SK-N-SH (cell line): ENCODE measurements around the gene RAB26. TPM values are rescaled to one million over a fixed set of nuclear protein-coding genes. Genes with fewer than 3 reads are reported as not detected.

ENCODE experiments used
- CTCF ChIA-PET: fragments of 300-600, 350-600 bp; formaldehyde crosslinking; extraction: SDS; loops from one replicate; lab custom pipeline; 2021; lab: Yijun Ruan, JAX
- POLR2A ChIA-PET: fragments of 350-600 bp; sonication (Branson Sonifier 250); formaldehyde crosslinking; extraction: SDS; loops from one replicate; lab custom pipeline; 2020; ENCODE audit warnings: antibody characterized with exemption, inconsistent platforms; lab: Yijun Ruan, JAX
- DNase-seq: peaks from one replicate; pipeline ENCODE4 v3.0.0; 2012
- H2AFZ ChIP-seq: fragments of 200-600 bp; sonication (generic); 2 replicates; pipeline ENCODE4 v1.8.1; 2016; ENCODE audit warnings: antibody characterized with exemption, mild to moderate bottlenecking, low read depth
- H3F3A ChIP-seq: fragments of 200-600 bp; sonication (generic); replicated peaks from 2 replicates; pipeline ENCODE3; 2016; ENCODE audit warnings: antibody characterized with exemption, mild to moderate bottlenecking; ENCODE audit not compliant: insufficient read depth
- H3K27ac ChIP-seq, 2 experiments: fragments of 200-500 bp in 1 of 2; fragments of 200-600 bp in 1 of 2; sonication (Bioruptor generic) in 1 of 2; sonication (generic), shearing (Covaris generic) in 1 of 2; 2 replicates each; pipeline versions ENCODE4 v1.5.1 to v1.6.1; 2014 to 2016; ENCODE audit warnings: low read depth in 2 of 2, inconsistent platforms in 1 of 2, low read length in 1 of 2, mild to moderate bottlenecking in 1 of 2, mixed read lengths in 1 of 2
- H3K27me3 ChIP-seq: fragments of 200-600 bp; sonication (generic), shearing (Covaris generic); 2 replicates; pipeline ENCODE4 v1.6.1; 2016; ENCODE audit warnings: mixed run types; ENCODE audit not compliant: insufficient read depth
- H3K36me3 ChIP-seq, 2 experiments: fragments of 200-500 bp in 1 of 2; fragments of 200-600 bp in 1 of 2; sonication (Bioruptor generic) in 1 of 2; sonication (generic) in 1 of 2; replicated peaks in 1 of 2; 2 replicates each; pipeline versions ENCODE3 to v1.5.1; 2014 to 2016; ENCODE audit warnings: low read length in 1 of 2, mild to moderate bottlenecking in 1 of 2; ENCODE audit not compliant: insufficient read depth in 2 of 2, control insufficient read depth in 1 of 2
- H3K4me1 ChIP-seq, 2 experiments: fragments of 200-500 bp in 1 of 2; fragments of 200-600 bp in 1 of 2; sonication (Bioruptor generic) in 1 of 2; sonication (generic), shearing (Covaris generic) in 1 of 2; 2 replicates each; pipeline versions ENCODE4 v1.5.1 to v1.6.1; 2014 to 2016; ENCODE audit warnings: low read depth in 1 of 2, low read length in 1 of 2, mixed run types in 1 of 2; ENCODE audit not compliant: insufficient read depth in 2 of 2, control insufficient read depth in 1 of 2
- H3K4me2 ChIP-seq: fragments of 200-600 bp; sonication (generic), shearing (Covaris generic); 2 replicates; pipeline ENCODE4 v1.6.1; 2017; ENCODE audit warnings: mixed run types
- H3K4me3 ChIP-seq, 2 experiments: fragments of 200-500 bp in 1 of 2; fragments of 200-600 bp in 1 of 2; sonication (Bioruptor generic) in 1 of 2; sonication (generic), shearing (Covaris generic) in 1 of 2; 2 replicates each; pipeline versions ENCODE4 v1.5.1 to v1.8.1; 2014 to 2016; ENCODE audit warnings: low read depth in 2 of 2, inconsistent platforms in 1 of 2, low read length in 1 of 2, mild to moderate bottlenecking in 1 of 2, mixed read lengths in 1 of 2, moderate library complexity in 1 of 2
- H3K79me2 ChIP-seq: fragments of 200-600 bp; sonication (generic); 2 replicates; pipeline ENCODE4 v1.8.1; 2017; ENCODE audit warnings: mild to moderate bottlenecking; ENCODE audit not compliant: insufficient read depth
- H3K9ac ChIP-seq: fragments of 200-600 bp; sonication (generic); 2 replicates; pipeline ENCODE4 v1.6.1; 2017; ENCODE audit warnings: mixed run types
- H3K9me2 ChIP-seq: fragments of 200-600 bp; sonication (generic); 2 replicates; pipeline ENCODE4 v1.6.1; 2017; ENCODE audit warnings: mixed run types
- H3K9me3 ChIP-seq: fragments of 200-600 bp; sonication (generic); 2 replicates; pipeline ENCODE4 v1.6.1; 2017; ENCODE audit warnings: mixed run types, mild to moderate bottlenecking, moderate library complexity
- H4K20me1 ChIP-seq: fragments of 200-600 bp; sonication (generic); 2 replicates; pipeline ENCODE4 v1.6.1; 2017; ENCODE audit warnings: mild to moderate bottlenecking, mixed run types; ENCODE audit not compliant: insufficient read depth
- FOSL2 ChIP-seq: IDR thresholded peaks from 2 replicates; pipeline ENCODE4 v1.4.0; 2012; ENCODE audit warnings: low read depth, mild to moderate bottlenecking, moderate library complexity, borderline replicate concordance
- FOXJ3 ChIP-seq: sonication (generic); formaldehyde crosslinking; IDR thresholded peaks from 2 replicates; pipeline ENCODE4 v1.5.1; 2020; ENCODE audit warnings: mild to moderate bottlenecking, missing genetic modification reagents
- GATA2 ChIP-seq: sonication (generic); formaldehyde crosslinking; IDR thresholded peaks from 2 replicates; pipeline ENCODE4 v1.5.0; 2020; ENCODE audit warnings: mild to moderate bottlenecking, missing genetic modification reagents
- JUND ChIP-seq: IDR thresholded peaks from 2 replicates; pipeline ENCODE4 v1.4.0; 2012
- NFIC ChIP-seq: IDR thresholded peaks from 2 replicates; pipeline ENCODE4 v1.4.0; 2012; ENCODE audit warnings: borderline replicate concordance
- NRF1 ChIP-seq: IDR thresholded peaks from 2 replicates; pipeline ENCODE4 v1.6.1; 2012; ENCODE audit warnings: low read depth, mild to moderate bottlenecking, low read length
- RAD21 ChIP-seq: IDR thresholded peaks from 2 replicates; pipeline ENCODE4 v1.6.1; 2012; ENCODE audit warnings: mild to moderate bottlenecking, low read length
- RCOR1 ChIP-seq: fragments of 150-350 bp; IDR thresholded peaks from 2 replicates; pipeline ENCODE4 v1.6.1; 2017; ENCODE audit warnings: antibody characterized with exemption, low read length
- SIN3A ChIP-seq: IDR thresholded peaks from 2 replicates; pipeline ENCODE4 v1.6.1; 2012; ENCODE audit warnings: low read depth, mild to moderate bottlenecking, low read length, moderate library complexity, borderline replicate concordance
- TCF12 ChIP-seq: IDR thresholded peaks from 2 replicates; pipeline ENCODE4 v1.4.0; 2012
- YY1 ChIP-seq: IDR thresholded peaks from 2 replicates; pipeline ENCODE4 v1.4.0; 2012; ENCODE audit warnings: low read depth, mild to moderate bottlenecking
- WGBS: methylation state at CpG from one replicate; pipeline ENCODE4 v1.1.6; 2017; ENCODE audit warnings: low lambda C conversion rate; 5-methylcytosine and 5-hydroxymethylcytosine counted together
- polyA plus RNA-seq, 3 experiments: library from polyadenylated mRNA; depleted of rRNA; stranded (reverse); fragments of >200 nt; gene quantifications; 2 replicates each; pipeline ENCODE4 v1.2.3, GENCODE V29; 2012
- TF ChIP-seq, protein P1 (sequence below): IDR thresholded peaks from 2 replicates; pipeline ENCODE4 v1.4.0; 2012; ENCODE audit warnings: low read depth, borderline replicate concordance
- TF ChIP-seq, protein P2 (sequence below): IDR thresholded peaks from 2 replicates; pipeline ENCODE4 v1.4.0; 2012; ENCODE audit warnings: low read depth
- TF ChIP-seq, protein P3 (sequence below): IDR thresholded peaks from 2 replicates; pipeline ENCODE4 v1.4.0; 2012; ENCODE audit warnings: low read depth, borderline replicate concordance

Gene RAB26
- polyA plus RNA-seq, 1 of the 3 experiments (the other 2 are of a cell fraction): 14.3 TPM

DNA sequence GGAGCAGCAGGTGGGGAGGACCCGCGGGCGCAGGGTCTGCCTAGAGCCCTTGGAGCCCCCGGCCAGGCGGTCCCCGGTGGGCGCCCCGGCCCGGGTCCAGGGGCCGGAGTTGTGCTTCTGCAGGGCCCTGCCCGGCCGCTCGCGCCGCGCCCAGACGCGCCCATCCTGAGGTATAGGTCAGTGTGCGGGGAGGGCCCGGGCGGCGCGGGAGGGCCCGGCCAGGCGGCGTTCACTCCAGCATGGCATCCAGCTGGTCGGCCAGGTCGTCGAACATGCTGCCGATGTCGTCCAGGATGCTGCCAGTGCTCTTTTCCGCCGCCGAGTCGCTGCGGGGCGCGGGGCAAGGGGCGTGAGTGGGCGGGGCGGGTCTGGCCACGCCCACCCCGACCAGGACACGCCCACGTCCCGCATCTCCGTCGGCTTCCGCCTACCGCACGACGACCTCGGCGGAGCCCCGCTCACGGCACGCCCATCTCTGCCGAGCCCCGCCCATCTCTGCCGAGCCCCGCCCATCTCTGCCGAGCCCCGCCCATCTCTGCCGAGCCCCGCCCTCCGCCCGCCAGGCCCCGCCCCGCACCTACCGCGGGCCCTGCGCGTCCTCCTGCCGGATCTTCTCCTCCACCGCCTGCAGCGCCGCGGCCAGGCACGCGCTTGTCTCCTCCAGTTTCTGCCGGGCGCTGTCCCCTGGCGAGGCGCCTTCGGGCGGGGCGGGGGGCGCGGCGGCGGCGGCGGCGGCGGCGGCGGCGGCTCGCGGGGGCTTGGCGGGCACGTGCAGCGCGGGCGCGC, 30.1 kb downstream of the RAB26 start:
- Histone ChIP-seq H2AFZ (no peak overlapping the region), H3K4me3 (no peak overlapping the region), H3K36me3 (peaks cover 0 to 44% of the 10 kb centered on the region in 2 experiments), H3F3A (no peaks in the 10 kb centered on the region), H3K4me1 (no peaks in the 10 kb centered on the region), H3K27ac (no peak overlapping the region), H4K20me1 (no peaks in the 10 kb centered on the region), H3K9me2 (no peaks in the 10 kb centered on the region), H3K27me3 (no peaks in the 10 kb centered on the region), H3K79me2 (no peaks in the 10 kb centered on the region), H3K9me3 (no peaks in the 10 kb centered on the region), H3K4me2 (no peak overlapping the region), H3K9ac (no peak overlapping the region)
- DNase-seq: peak; percentile 73
- WGBS: 90% methylated on average over 106 of the region's 106 CpGs
- POLR2A ChIA-PET: no interaction called here
- TF ChIP-seq JUND (no peak), RCOR1 (no peak), FOXJ3 (CRISPR knock-in tag) (no peak), GATA2 (CRISPR knock-in tag) (no peak), TCF12 (no peak)
- TF ChIP-seq, protein P1, sequence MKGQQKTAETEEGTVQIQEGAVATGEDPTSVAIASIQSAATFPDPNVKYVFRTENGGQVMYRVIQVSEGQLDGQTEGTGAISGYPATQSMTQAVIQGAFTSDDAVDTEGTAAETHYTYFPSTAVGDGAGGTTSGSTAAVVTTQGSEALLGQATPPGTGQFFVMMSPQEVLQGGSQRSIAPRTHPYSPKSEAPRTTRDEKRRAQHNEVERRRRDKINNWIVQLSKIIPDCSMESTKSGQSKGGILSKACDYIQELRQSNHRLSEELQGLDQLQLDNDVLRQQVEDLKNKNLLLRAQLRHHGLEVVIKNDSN: no peak
- CTCF ChIA-PET: interaction anchor here (1.0 kb wide), 1 partner anchor 25 kb away, joined by 3 read pairs; no protein-coding TSS in a partner anchor

DNA sequence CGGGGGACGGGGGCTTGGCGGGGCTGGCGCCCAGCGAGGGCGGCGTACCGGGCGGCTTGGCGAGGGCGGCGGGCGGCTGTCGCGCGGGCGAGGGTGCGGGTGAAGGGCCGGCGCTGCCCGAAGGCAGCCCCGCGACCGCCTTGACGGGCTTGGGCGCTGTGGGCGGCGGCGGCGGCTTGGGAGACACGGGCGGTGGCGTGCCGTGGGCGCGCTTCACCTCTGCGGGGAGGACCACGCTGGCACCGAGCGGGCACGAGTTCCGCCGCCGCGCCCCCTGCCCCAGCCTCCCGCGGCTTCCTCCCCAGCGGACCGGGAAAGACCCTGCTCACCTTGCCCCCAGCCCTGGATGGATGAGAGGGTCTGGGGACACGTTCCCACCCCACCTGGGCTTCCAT, 30.7 kb downstream of the RAB26 start:
- 98% methylated on average over 38 of the region's 50 CpGs for WGBS
- H3K9me3 ChIP-seq: no peaks in the 10 kb centered on the region
- no peaks in the 10 kb centered on the region for H3K79me2 ChIP-seq
- ChIA-PET POLR2A (no interaction called here), CTCF (interaction anchor here (2.1 kb wide), 1 partner anchor 16 kb away, joined by 5 read pairs; no protein-coding TSS in a partner anchor)
- no peaks in the 10 kb centered on the region for H3K9me2 ChIP-seq
- H2AFZ ChIP-seq: no peak overlapping the region
- no peak overlapping the region for H3K4me3 ChIP-seq
- H3K27ac ChIP-seq: no peak overlapping the region
- TF ChIP-seq NRF1 (no peak), RAD21 (no peak), FOSL2 (no peak), NFIC (no peak), FOXJ3 (CRISPR knock-in tag) (no peak), YY1 (no peak), SIN3A (no peak)
- TF ChIP-seq, protein P2, sequence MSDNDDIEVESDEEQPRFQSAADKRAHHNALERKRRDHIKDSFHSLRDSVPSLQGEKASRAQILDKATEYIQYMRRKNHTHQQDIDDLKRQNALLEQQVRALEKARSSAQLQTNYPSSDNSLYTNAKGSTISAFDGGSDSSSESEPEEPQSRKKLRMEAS: no peak
- TF ChIP-seq, protein P3, sequence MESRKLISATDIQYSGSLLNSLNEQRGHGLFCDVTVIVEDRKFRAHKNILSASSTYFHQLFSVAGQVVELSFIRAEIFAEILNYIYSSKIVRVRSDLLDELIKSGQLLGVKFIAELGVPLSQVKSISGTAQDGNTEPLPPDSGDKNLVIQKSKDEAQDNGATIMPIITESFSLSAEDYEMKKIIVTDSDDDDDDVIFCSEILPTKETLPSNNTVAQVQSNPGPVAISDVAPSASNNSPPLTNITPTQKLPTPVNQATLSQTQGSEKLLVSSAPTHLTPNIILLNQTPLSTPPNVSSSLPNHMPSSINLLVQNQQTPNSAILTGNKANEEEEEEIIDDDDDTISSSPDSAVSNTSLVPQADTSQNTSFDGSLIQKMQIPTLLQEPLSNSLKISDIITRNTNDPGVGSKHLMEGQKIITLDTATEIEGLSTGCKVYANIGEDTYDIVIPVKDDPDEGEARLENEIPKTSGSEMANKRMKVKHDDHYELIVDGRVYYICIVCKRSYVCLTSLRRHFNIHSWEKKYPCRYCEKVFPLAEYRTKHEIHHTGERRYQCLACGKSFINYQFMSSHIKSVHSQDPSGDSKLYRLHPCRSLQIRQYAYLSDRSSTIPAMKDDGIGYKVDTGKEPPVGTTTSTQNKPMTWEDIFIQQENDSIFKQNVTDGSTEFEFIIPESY: no peak
- H3K4me2 ChIP-seq: no peak overlapping the region
- DNase-seq: no peak
- H3K36me3 ChIP-seq: peaks cover 0 to 39% of the 10 kb centered on the region in 2 experiments
- H4K20me1 ChIP-seq: no peaks in the 10 kb centered on the region
- no peaks in the 10 kb centered on the region for H3K27me3 ChIP-seq
- no peaks in the 10 kb centered on the region for H3K4me1 ChIP-seq
- no peaks in the 10 kb centered on the region for H3F3A ChIP-seq
- H3K9ac ChIP-seq: no peak overlapping the region
